ENCODE results near the gene YY1. TPM values are rescaled to one million over a fixed set of nuclear protein-coding genes. Genes with fewer than 3 reads are reported as not detected.

The YY1 gene
- polyA plus RNA-seq, 2 of the 4 experiments (the other 2 are of a cell fraction) = 58.4 to 65.8 TPM

- ChIA-PET POLR2A (no interaction called here), CTCF (interaction anchor here (1.2 to 12.3 kb wide), 3 partner anchors 9 to 11 kb away, joined by 3 to 114 read pairs (median 10); no protein-coding TSS in a partner anchor)
- no peak for ATAC-seq
- FAIRE-seq = no peak
- Histone ChIP-seq H3K4me1 (no peaks in the 10 kb centered on the region), H3K4me2 (no peak overlapping the region), H3K4me3 (no peak overlapping the region), H3K9me3 (no peaks in the 10 kb centered on the region), H3K27ac (no peak overlapping the region)
- TF ChIP-seq ATOH8 (CRISPR knock-in tag; IDR thresholded peaks at IDR 0.05; ENCODE audit: low read depth) (no peak), MAFK (IDR thresholded peaks at IDR 0.05; ENCODE audit: partially characterized antibody) (no peak), CBX2 (IDR thresholded peaks at IDR 0.05; ENCODE audit: borderline replicate concordance, low read depth) (no peak), RFX5 (IDR thresholded peaks at IDR 0.05) (no peak), KDM1A (IDR thresholded peaks at IDR 0.05; ENCODE audit: low read depth) (no peak), SREBF2 (IDR thresholded peaks at IDR 0.05) (no peak), SMC3 (IDR thresholded peaks at IDR 0.05) (no peak), NR3C1 (IDR thresholded peaks at IDR 0.05) (no peak), HDAC2 (IDR thresholded peaks at IDR 0.05) (no peak), HES2 (IDR thresholded peaks at IDR 0.05) (no peak), USF2 (IDR thresholded peaks at IDR 0.05) (no peak), MAZ (IDR thresholded peaks at IDR 0.05; ENCODE audit: borderline replicate concordance, low read depth, low read length) (no peak), CHD2 (IDR thresholded peaks at IDR 0.05; ENCODE audit: low read length, partially characterized antibody) (no peak), FOSL2 (IDR thresholded peaks at IDR 0.05) (no peak), FOSL2 (CRISPR knock-in tag; IDR thresholded peaks at IDR 0.05) (no peak), RAD21 (conservative IDR thresholded peaks at IDR 0.05 in 1 of 2, IDR thresholded peaks at IDR 0.05 in 1 of 2) (no peak), ZNF302 (CRISPR knock-in tag; IDR thresholded peaks at IDR 0.05) (no peak)
- WGBS (ENCODE audit: missing lambda C conversion rate) = 88% methylated on average over 13 of the region's 14 CpGs
- DNase-seq (ENCODE audit: low read depth in 1 of 2, low spot score in 1 of 2) = no peak
Observed at GRCh38 chr14:100293497-100294212, 54.7 kb downstream of the YY1 start.

- DNase-seq (ENCODE audit: low read depth in 1 of 2, low spot score in 1 of 2) (no peak), FAIRE-seq (no peak), ATAC-seq (no peak)
- no peaks in the 10 kb centered on the region for H3K4me1 ChIP-seq
- no peak overlapping the region for H3K27ac ChIP-seq
- no peak for TF ChIP-seq SREBF2 (IDR thresholded peaks at IDR 0.05)
- no peak for TF ChIP-seq HES2 (IDR thresholded peaks at IDR 0.05)
- TF ChIP-seq POLR2AphosphoS2 (conservative IDR thresholded peaks at IDR 0.05; ENCODE audit: low read length) = no peak
- no peak for TF ChIP-seq SMC3 (IDR thresholded peaks at IDR 0.05)
- TF ChIP-seq MAZ (IDR thresholded peaks at IDR 0.05; ENCODE audit: borderline replicate concordance, low read depth, low read length) = no peak
- TF ChIP-seq HDAC2 (IDR thresholded peaks at IDR 0.05) = no peak
- TF ChIP-seq CHD4 (IDR thresholded peaks at IDR 0.05; ENCODE audit: borderline replicate concordance) = no peak
- TF ChIP-seq KDM5A (IDR thresholded peaks at IDR 0.05) = no peak
- TF ChIP-seq TP53 (CRISPR knock-in tag; IDR thresholded peaks at IDR 0.05) = no peak
- no peak for TF ChIP-seq HOXB13 (CRISPR knock-in tag; IDR thresholded peaks at IDR 0.05; ENCODE audit: low read depth)
- no peak for TF ChIP-seq ZC3H11A (IDR thresholded peaks at IDR 0.05)
- no peak for TF ChIP-seq NFE2L2 (conservative IDR thresholded peaks at IDR 0.05; ENCODE audit: low read length)
- no peak for TF ChIP-seq RNF2 (IDR thresholded peaks at IDR 0.05; ENCODE audit: borderline replicate concordance, low read depth)
- TF ChIP-seq BHLHE40 (IDR thresholded peaks at IDR 0.05; ENCODE audit: low read depth, low read length) = no peak
- no peak for TF ChIP-seq FOSL2 (IDR thresholded peaks at IDR 0.05)
- TF ChIP-seq FOSL2 (CRISPR knock-in tag; IDR thresholded peaks at IDR 0.05) = no peak
- no peak for TF ChIP-seq CBX2 (IDR thresholded peaks at IDR 0.05; ENCODE audit: borderline replicate concordance, low read depth)
- H3K4me3 ChIP-seq = no peak overlapping the region
- POLR2A ChIA-PET = no interaction called here
- no peaks in the 10 kb centered on the region for H3K9me3 ChIP-seq
- H3K4me2 ChIP-seq = no peak overlapping the region
- 84% methylated on average over 8 of the region's 12 CpGs for WGBS (ENCODE audit: missing lambda C conversion rate)
- CTCF ChIA-PET = interaction anchor here (0.8 to 12.3 kb wide), 6 partner anchors 8 to 352 kb away, joined by 3 to 114 read pairs (median 6); no protein-coding TSS in a partner anchor
Observed at GRCh38 chr14:100294213-100294962, 55.4 kb downstream of the YY1 start.

All from A549 (cell line).